Stomach (tissue), 4 donors: ENCODE measurements around the gene PCED1B.

ENCODE experiments used
- CTCF ChIP-seq, 7 experiments: fragments of 450-650 bp in 4 of 7; fragments of 200-600 bp in 3 of 7; sonication (generic) in 3 of 7; IDR thresholded peaks; one replicate each; pipeline ENCODE4 v1.5.1; 2016 to 2019; ENCODE audit warnings: antibody characterized with exemption in 7 of 7, control low read depth in 2 of 7, mild to moderate bottlenecking in 1 of 7
- EP300 ChIP-seq: sonication (generic); formaldehyde crosslinking; IDR thresholded peaks from one replicate; pipeline ENCODE4 v1.6.1; 2017; ENCODE audit warnings: antibody characterized with exemption
- POLR2A ChIP-seq, 4 donors: fragments of 450-650 bp; IDR thresholded peaks; one replicate each; pipeline ENCODE4 v1.6.1; 2016; ENCODE audit warnings: antibody characterized with exemption in 4 of 4, control low read depth in 2 of 4, mild to moderate bottlenecking in 1 of 4, moderate library complexity in 1 of 4
- POLR2AphosphoS5 ChIP-seq, 3 donors: sonication (generic); formaldehyde crosslinking; IDR thresholded peaks; one replicate each; pipeline ENCODE4 v1.6.1; 2016; ENCODE audit warnings: antibody characterized with exemption in 3 of 3

GRCh38 chr12:47067176-47067575, 12.2 kb upstream of the PCED1B start:
- no peak for TF ChIP-seq CTCF (IDR thresholded peaks at IDR 0.05)
- no peak for TF ChIP-seq POLR2A (IDR thresholded peaks at IDR 0.05)
- no peak for TF ChIP-seq EP300
- TF ChIP-seq POLR2AphosphoS5 (IDR thresholded peaks at IDR 0.05) = no peak
